ENCODE results near the gene LRRC4.

Gene LRRC4

DNA sequence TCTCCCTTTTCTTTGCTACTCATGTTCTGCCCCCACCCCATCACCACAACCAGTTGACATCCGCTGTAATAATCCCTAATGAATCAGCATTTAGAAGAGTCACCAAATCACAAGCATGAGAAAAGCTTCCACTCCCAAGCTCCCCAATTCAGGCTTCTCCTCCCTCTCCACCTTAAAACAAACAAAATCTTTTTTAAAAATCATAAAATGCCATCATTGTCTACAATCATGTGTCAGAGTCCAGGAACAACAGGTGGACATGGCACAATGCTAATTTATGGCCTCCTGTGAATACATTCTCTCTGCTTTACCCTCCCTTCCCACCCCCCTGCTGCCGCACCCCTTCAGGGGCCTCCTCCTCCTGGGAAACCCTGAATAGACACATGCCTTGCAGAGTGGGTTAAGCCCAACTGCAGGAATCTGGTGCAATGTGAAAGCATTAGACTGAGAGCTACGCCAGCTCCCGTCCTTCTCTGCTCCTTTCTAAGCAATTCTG lies 3.7 kb downstream of the LRRC4 start:
- no peak for DNase-seq

DNA sequence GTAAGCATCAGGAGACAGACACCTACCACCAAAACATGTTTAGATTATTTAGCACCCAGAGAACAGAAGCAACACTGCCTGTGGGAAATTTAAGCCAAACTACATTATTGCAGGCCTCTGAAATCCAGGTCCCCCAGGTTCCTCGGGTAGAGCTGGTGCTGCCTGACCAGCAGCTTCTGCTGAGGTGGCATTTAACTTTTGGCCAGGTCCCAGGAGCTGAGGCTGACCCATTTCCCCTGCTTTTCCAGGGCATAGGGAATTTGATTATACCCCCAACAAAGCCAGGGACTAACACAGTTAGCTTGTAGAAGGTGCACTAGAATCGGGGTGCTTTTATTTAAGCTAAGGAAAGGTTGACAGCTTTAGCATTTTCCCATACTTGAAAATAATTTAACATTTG lies 4.7 kb downstream of the LRRC4 start:
- no peak for DNase-seq

DNA sequence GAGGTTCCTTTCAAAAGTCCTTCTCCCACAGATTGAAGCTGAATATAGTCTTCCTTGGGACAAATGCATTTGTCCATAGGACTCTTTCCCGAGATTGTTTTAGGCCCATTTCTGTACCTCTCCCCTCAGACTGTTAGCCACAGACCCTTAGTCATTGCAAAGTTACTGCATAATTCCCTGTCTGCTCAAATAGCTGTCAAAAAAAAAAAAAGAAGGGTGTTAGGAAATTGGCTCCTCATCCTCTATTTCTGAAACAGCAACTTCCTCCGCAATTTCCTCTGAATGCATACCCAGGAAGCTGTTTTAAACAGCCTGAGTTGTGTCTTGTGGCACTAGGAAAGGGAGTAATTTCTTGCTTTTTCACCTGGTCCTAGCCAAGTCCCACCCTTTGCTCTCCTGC lies 5.4 kb downstream of the LRRC4 start:
- no peak for DNase-seq

DNA sequence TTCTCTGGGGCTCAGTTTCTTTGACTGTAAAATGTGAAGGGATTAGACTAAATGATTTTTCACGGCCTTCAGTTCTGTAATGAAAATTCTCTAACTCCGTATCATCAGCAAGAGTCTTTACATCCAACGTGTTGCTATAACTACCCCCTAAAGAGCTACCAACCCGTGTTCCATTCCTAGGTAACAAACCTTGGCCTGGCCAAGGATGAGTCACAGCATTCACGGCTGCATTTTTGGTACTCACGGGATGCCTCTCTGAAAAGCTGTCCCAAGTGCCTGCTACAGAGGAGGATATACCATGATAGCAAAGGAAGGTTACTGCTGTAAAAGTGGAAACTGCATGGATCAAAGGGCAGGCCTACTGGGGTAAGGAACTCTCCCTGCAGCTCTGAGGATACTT lies 5.9 kb downstream of the LRRC4 start:
- no peak for DNase-seq

DNA sequence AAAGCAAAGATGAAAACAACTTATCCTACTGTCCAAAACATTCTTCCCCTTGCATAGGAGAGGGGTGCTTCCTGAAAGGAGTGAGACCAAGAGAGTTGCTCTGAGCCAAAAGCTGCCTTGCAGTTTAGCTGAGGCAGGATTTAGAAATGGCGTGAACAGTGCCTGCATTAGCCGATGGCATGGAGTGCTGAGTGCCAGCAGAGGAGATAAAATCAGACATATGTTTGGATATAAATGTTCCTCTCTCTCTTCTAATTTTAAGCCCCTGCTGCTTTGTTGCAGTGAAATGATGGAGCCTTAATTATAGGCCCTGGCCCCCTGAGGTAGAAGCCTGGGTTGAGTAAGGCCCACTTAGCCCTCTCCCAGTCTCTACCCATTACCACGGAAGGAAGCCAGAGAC lies 7.1 kb downstream of the LRRC4 start:
- DNase-seq: no peak

DNA sequence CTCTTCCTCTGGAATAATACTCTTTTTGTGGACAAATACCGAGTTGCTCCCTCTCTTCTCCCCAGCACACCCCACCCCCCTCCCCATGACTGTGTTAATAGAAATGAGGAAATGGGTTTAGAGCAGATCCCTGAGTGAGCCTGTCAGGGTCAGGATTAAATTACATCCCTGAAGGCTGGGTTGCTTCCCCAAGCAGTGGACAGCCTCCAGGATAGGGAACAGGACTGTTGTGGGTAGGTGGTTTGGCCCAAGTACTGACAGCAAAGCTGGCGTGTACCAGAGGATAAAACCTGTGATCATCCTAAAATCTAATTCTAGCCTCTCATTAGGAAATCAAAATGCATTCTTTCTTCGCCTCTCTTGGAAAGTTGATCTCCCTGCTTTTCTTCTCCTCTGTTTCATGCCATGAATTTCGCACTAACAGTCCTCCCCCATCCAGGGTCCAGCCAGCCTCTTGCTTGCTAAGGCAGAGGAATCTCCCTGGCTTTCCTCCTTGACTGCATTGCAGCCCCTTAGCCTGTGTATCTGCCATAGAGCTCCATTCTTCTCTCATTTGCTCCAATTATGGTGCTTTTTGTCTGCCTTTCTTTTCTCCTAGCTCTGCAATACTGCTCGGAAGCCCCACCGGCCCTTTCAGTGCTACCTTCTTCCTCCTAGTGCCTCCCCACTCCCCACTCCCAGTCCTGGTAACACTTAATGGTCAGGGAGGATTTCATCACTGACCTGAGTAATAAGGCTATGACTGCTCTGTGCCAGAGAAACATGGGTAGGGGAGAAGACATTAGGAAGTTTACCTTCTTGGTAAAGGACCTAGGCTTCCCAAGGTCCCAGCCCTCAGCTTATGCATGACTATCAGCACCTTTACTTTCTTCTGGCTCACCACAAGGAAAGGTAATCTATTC lies 8.4 kb downstream of the LRRC4 start:
- no peak for DNase-seq

DNA sequence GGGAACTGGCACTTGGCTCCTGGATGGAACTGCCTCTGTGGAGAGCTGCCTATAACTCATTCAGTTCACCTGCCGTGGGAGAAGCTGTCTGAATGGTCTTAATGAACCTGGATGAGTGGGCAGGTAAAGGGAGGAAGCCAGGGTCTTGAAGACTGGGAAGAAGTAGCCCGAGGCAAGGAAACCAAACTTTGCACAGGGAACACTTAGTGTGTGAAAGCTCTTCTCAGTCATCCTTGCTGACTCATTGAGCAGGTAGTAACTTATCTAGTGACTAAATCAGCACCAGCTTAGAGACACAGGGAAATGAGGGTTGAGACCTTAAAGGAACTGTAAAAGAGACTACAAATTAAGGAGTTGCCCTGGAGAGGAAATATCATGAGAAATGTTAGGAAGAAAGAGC lies 9.9 kb downstream of the LRRC4 start:
- DNase-seq: no peak

DNA sequence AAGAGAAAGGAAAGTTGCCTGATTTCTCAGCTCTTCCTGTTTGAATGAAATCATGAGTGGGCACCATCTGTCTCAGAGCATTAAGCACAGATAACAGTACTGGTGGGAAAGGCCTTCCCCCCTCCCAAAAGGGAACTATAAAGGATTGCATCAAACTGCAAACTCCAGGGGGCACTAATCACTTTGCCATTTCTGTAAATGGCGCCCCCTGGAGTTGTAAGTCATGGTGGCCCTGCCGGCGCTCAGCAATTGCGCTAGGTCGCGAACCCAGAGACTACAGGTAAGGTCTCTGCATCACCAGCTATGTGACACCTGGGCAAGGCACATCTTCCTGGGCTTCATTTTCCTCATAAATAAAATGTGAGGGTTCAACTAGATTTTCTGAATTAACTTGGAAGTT lies 11.1 kb downstream of the LRRC4 start:
- no peak for DNase-seq

DNA sequence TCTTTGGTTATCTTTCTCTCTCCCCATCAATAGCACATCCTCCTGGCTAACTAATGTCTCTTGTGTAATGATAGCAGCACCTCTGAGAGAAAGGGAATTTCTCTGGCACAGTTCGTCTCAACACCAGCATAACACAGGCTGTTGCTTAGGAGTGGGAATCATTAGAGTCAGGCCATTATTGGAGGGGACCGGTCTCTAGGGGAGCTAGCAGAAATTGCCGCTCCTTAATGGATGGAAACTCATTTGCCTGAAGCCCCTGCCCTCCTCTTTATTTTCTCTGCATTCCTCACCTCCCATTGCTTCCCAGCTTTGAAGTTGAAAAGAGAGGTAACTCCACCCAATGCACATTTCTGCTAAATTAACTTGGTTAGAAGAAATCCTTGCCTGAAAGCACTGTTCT lies 11.9 kb downstream of the LRRC4 start:
- no peak for DNase-seq

DNA sequence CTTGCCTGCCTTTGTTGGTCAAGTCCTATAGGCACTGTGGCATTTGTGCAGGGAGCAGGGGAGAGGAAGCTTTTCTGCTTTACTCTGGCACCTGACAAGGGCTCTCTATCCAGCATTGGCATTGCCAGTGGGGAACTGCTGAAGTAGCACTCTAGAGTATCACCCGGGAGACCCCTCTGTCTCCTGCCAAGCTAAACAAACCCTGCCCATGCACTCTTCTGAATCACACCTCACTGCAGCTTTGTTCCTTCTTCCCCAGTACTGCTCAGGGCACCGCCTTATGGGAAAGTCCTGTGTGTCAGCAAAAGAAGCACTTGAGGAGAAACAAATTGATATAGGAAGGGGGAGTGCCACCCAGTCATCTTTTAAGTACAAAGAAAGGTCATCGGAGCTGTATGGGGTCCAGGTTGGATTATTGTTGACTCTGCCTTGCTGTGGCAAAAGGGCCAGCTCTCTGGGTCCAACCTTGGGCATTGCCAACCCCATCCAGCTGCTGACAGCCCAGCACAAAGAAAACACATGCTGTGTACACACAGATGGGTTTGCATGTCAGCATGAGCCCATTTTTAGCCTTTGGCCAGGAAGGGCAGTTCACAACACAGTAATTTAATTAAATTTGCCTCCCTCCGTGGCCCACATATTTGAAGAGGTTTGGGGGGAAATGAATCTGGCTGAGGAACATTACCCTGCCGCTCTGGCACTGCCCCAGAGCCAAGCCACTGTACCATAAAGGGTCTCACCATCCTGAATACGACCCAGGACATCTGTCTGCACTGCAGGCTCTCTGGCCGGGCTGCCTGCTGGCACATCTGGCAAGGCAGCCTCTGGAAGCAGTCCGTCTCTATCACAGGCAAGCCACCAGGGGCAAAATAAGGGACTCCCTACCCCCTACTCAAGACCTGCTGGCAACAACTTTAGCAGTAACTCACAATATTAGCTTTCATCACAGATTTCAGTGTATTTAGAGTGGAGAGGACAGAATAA lies 13.1 kb downstream of the LRRC4 start:
- DNase-seq: no peak

DNA sequence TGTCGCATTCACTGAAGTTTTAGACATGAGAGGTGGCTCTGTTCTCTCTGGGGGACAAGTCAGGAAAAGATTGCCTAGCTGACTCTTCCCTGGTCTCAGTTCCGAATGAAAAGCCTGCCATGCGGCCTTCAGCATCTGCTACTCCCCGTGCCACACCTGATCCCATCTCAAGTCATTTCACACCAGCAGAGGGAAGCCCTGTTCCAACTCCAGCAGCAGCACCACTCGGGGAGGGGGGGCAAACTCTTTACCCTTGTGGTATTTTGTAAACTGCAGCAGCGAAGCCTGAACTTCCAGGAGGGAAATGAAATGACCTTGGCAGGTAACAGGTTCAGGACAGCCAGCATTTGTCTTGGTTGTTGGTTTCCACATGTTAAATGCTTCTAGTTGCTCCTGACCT lies 13.8 kb downstream of the LRRC4 start:
- no peak for DNase-seq

DNA sequence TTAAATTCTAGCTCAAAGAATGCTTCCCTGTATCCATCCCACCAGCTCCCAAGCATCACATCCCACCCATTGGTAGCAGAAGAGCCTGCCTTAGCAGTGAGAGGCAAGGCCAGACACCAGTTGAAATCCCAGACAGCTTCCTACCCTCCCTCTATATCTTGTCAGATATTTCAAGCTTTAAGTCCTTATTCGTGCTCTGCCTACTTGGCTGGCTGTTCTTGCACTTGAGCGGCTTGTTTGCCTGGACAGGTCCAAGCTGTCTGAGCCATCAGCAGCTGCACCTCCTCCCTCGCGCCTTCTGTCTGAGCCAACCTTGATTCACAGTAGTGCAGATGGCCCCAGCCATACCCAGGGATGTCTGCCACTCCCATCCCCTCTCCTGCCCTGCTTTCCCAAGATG lies 16.4 kb downstream of the LRRC4 start:
- peak; percentile 29 for DNase-seq

DNA sequence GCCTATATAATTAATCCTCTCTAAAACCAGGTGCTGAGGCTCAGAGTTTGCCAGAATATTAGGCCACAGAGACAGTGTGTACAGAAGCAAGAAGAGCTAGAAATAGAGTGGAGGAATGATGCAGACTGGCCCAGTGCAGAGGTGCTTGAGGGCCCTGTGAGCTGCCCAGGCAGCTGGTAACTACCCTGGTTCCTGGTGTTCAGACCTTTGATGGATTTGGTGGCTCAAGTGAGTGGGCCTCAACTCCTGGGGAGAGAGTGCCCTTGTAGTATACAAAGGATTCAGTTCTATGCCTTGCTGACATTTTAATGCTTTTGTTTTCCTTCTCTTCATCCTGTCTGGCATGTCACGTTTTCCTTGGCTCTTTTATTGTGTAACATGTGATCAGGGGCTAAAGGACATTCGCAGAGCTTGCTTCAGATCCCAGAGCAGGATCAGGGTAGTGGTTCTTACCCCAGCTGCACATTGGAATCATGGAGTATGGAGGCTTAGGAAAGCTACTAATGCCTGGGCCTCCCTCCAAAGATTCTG lies 20.0 kb downstream of the LRRC4 start:
- DNase-seq: no peak

DNA sequence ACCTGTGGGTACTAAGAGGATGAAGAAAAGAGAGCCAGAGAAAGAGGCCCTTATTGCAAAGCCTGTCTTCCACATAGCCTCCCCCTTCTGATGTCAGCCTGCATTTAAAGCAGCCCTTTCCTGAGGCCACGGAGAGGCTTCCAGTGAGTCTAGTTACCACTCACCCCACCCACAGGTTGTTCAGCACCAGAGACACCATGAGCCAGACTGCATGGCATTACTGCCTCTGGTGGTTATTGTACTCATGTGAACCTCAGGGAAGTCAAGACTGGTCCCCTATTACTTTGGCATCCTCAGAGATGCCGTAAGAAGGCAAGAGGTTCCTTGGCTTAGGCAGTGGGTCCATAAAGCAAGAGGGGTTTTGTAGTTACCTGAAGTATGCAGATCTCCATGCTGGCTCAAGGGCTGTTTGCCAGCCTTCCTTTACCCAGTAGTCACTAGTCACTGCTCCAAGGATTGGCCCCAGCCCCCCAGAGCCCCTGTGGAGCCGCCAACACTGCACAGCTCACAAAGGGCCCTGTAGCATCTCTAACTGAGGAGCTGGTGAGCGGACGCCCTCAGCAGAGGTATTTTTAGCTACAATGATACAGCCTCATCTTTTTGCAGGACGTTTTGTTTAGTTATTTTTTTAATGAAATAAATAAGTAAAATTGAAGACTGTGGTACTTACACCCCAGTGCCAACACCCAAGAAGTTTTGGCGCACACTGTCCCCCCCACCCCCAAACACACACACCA lies 20.7 kb downstream of the LRRC4 start:
- no peak for DNase-seq

DNA sequence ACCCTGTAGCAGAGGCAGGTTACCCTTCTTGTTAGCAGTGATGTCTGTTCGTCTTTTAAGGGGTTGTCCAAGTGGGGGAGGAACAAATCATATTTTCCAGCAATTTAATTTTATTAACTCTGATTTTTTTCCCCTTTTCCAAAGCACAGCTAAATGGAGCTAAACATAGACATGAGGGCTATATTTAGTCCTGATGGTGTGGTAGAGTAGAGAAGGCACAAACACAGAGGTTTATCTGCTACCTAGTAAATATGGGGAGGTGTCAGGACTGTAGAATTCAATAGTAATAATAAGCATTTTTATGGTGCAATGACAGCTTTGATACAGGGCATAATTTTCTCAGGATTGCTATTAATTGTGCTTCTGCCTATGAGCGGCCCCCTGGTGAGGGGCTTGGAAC lies 22.5 kb downstream of the LRRC4 start:
- no peak for DNase-seq

DNA sequence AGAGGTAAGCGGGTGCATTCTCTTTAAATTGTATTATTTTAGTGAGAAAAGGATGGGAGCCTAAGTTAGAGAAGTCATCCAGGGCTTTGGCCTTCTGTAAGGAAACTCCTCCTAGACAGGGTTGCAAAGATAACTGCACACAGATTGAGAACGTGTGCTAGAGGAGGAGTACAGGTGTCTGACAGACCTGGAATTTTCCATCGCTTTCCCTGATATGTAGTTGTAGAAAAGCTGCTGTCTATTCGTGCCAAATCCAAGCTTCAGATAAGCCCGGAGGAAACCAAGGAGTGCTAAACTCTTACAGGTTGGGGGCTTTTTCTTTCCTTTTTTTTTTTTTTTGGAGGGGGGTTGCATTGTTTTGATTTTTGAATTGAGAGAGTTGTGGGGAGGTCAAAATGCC lies 23.1 kb downstream of the LRRC4 start:
- DNase-seq: no peak

DNA sequence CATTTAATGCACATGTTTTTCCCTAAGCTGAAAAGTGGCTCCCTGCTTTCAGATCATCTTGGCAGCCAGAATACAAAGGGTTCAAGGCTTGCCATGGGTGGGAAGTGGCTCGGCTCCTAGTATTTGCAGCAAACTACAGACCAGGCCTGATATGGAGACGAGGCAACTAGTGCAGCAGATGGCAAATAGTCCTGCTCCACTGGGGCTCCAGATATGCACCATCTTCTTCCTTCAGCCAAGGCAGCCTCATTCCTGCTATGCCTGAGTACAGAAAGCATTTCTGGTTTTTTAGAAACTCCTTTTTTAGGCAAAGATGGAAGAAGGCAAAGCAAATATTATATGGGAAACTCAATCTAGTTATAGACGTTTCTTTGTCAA lies 23.9 kb downstream of the LRRC4 start:
- DNase-seq: no peak

DNA sequence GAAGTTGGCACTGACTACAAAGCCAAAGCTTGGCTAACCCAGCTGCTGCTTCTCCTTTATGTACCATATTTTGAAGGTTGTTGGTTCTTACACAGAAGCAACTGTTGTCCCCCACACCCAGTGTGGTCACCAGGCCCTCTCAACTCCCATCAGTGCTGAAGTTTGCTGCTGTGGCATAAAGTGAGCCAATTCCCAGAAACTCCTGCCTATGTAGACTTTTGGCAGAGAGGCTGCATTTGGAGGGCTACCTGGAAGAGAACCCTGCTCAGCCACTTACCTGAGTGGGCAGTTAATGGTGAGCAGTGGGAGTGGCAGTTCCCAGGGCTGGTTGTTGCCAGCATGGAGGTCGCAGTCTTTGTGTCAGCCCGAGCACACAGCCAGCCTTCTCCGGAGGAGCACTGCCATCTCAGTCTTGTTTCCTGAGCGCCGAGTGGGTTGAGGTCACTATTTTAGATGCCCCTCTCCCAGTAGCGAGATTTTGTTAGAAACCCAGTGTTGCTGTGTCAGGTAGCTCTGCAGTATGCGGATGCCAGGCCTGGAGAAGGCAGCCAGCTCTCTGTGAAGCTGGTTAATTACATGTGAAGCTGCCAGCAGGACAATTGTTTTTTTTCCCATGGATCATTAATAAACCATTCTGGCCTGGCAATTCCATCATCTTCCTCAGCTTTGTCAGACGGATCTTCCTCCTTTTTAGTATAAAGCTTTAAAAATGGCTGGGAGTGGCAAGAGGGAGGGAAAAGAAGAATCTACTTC lies 24.5 kb downstream of the LRRC4 start:
- DNase-seq: no peak

DNA sequence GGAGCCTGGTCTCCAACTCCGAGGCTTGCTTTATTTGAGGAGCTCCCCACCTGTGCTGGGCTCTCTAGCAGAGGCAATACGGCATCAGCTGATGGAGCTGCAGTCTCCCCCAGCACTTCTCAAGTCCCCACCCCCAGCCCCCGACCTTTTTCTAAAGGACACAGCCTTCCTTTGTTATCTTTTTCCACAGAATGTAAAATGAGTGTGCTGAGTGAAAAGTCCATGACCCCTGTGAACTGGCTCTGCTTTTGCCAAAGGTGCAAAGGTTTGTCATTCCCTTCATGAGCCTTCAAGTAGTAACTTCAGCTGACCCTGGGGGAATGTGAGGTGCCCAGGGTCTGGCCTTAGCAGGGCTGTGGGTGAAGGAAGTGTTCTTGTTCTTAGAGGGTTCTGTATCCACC lies 25.5 kb downstream of the LRRC4 start:
- DNase-seq: no peak

DNA sequence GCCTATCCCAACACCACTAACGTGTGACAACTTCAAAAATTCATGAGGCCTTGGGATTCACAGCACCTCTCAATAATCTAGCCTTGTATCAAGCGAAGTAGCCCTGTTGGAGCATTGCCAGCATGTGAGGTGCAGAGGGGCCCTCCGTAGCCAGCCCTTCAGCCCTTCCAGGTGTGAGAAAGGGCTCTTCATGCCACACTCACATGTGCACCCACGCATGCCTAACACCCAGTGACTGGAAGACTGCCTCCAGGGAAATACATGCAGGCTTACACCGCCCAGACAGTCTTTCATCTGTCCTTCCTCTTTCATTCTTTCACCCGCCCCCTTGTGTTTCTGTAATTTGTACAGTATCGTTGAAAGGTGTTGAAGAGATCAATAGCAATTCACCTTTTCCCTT lies 26.1 kb downstream of the LRRC4 start:
- DNase-seq: peak; percentile 38

DNA sequence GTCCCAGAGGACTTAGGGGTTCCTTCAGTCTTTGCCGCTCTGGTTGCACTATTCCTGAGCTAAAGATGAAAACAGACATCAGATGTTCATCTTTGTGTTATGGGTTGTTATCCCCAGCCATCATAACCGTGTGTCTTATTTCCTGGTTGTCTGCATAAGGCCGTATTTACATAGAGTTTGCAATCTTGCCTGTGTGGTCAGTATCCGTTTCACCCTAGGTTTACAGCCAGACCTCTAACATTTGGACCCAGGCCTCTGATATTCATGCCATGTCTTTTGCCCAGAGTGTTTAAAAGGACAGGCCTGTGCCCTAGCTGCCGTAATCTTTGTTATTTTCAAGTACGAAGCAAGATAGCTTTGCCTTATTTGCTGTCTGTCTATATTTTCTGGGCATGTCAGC lies 26.6 kb downstream of the LRRC4 start:
- no peak for DNase-seq

DNA sequence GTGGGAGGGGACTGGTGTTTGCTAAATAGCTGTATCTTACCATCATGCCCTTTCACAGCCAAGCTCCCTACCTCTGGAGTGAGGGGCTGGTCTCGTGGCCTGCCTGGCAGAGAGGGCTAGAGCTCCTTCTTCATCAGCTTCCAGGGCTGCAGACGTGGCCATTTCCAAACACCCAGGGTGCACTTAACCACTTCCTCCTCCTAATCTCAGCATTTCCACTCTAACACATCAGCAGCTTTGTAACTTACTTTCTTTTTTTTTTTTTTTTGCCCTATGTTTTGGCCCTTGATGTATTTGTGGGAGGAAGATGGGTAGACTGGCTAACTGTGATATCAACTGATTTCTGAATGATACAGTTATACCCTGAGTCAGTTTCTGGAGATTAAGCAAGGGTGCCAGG lies 27.4 kb downstream of the LRRC4 start:
- DNase-seq: no peak
